ENCODE data around the gene SLC10A6. TPM values are rescaled to one million over a fixed set of nuclear protein-coding genes. Genes with fewer than 3 reads are reported as not detected.
"Not testable (repeated sequence)": the region's sequence is repeated elsewhere in the genome, so short reads cannot be mapped to it uniquely, and the experiment has no call there.

SLC10A6 gene
- total RNA-seq, 2 experiments from 2014 or later, result not detected

GRCh38 chr4:86875436-86875835, 26.3 kb upstream of the SLC10A6 start:
- H3K36me3 Mint-ChIP-seq (ENCODE audit: low read depth), result not testable (repeated sequence)

DNA sequence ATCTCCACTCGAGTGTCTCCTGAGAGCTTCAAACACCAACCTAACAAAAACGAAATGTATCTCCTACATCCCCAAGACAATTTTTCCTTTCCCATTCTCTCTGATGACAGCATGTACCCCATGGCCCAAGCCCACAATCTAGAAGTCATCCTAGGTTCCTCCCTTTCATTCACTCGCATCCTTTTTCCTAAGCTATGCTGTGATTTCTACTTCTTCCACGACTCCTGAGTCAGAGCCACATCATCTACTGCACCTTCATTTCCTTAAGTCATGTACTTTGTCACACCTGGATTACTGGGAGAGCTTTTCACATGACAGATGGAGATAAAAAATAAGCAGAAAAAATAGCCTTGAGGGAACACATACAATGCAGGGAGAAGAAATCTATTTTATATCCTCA, 23.0 kb upstream of the SLC10A6 start:
- CTCF ChIA-PET, result no interaction called here
- Mint-ChIP-seq H3K4me1 (no peaks in the 10 kb centered on the region), H3K27me3 (peaks cover 4% of the 10 kb centered on the region), H3K4me3 (no peak overlapping the region), H3K27ac (no peak overlapping the region), H3K9me3 (no peaks in the 10 kb centered on the region), H3K36me3 (ENCODE audit: low read depth) (no peaks in the 10 kb centered on the region)
- POLR2A ChIA-PET, result no interaction called here
- DNase-seq, result no peak

More at GRCh38 chr4:86875436-86875835, 26.3 kb upstream of the SLC10A6 start:
- H3K4me1 Mint-ChIP-seq, H3K27me3 Mint-ChIP-seq, H3K4me3 Mint-ChIP-seq, POLR2A ChIA-PET, H3K9me3 Mint-ChIP-seq, DNase-seq, H3K27ac Mint-ChIP-seq: not testable (repeated sequence)
- CTCF ChIA-PET, result interaction anchor here (0.7 kb wide), 1 partner anchor 9 kb away, joined by 3 read pairs; no protein-coding TSS in a partner anchor

DNA sequence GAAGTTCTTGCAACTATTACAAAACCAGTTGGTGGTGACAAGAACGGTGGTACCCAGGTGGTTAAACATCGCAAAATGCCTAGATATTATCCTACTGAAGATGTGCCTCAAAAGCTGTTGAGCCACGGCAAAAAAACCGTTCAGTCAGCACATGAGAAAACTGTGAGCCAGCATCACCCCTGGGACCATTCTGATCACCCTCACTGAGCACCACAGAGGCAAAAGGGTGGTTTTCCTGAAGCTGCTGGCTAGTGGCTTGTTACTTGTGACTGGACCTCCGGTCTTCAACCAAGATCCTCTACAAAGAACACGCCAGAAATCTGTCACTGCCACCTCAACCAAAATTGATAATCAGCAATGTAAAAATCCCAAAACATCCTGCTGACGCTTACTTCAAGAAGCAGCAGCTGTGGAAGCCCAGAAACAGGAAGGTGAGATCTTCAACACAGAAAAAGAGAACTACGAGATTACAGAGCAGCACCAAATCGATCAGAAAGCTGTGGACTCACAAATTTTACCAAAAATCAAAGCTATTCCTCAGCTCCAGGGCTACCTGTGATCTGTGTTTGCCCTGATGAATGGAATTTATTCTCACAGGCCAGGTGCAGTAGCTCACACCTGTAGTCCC, 21.4 kb upstream of the SLC10A6 start:
- Mint-ChIP-seq H3K27me3 (peaks cover 4% of the 10 kb centered on the region), H3K9me3 (no peaks in the 10 kb centered on the region), H3K4me3 (no peak overlapping the region), H3K27ac (no peak overlapping the region), H3K36me3 (ENCODE audit: low read depth) (no peaks in the 10 kb centered on the region), H3K4me1 (no peaks in the 10 kb centered on the region)
- ChIA-PET CTCF (no interaction called here), POLR2A (no interaction called here)
- no peak for DNase-seq

- Mint-ChIP-seq H3K27ac (no peak overlapping the region), H3K36me3 (ENCODE audit: low read depth) (no peaks in the 10 kb centered on the region), H3K9me3 (no peaks in the 10 kb centered on the region), H3K4me3 (no peak overlapping the region), H3K27me3 (no peaks in the 10 kb centered on the region), H3K4me1 (no peaks in the 10 kb centered on the region)
- POLR2A ChIA-PET, result no interaction called here
- DNase-seq, result no peak
- CTCF ChIA-PET, result no interaction called here
These were observed 8.3 kb upstream of the SLC10A6 start for GRCh38 chr4:86857341-86858052.

DNA sequence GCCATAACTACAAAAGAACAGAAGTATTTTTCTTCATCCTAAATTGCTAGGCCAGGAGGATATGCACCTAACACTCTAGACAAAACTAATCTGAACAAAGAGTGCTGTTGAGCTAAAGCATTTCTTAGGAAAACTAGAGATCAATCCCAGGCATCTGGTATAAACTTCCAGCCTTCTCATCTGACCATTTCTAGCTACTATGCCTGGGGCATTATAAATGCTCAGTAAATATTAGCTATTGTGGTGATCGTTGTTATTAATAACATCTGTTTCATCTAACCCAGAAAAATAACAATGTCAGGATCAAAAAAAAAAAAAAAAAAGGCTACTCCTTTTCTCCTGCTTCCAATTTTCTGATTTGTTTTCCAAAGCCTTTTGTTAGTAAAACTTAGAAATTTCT, 7.7 kb upstream of the SLC10A6 start:
- H3K27me3 Mint-ChIP-seq, result no peaks in the 10 kb centered on the region
- no peak overlapping the region for H3K4me3 Mint-ChIP-seq
- ChIA-PET CTCF (interaction anchor here (0.7 kb wide), 1 partner anchor 345 kb away, joined by 4 read pairs; no protein-coding TSS in a partner anchor), POLR2A (no interaction called here)
- no peak overlapping the region for H3K27ac Mint-ChIP-seq
- H3K4me1 Mint-ChIP-seq, result no peaks in the 10 kb centered on the region
- H3K9me3 Mint-ChIP-seq, result no peaks in the 10 kb centered on the region
- no peaks in the 10 kb centered on the region for H3K36me3 Mint-ChIP-seq (ENCODE audit: low read depth)
- DNase-seq, result no peak

- Mint-ChIP-seq H3K4me3 (no peak overlapping the region), H3K27ac (no peak overlapping the region), H3K27me3 (no peaks in the 10 kb centered on the region), H3K36me3 (ENCODE audit: low read depth) (no peaks in the 10 kb centered on the region), H3K4me1 (no peaks in the 10 kb centered on the region), H3K9me3 (no peaks in the 10 kb centered on the region)
- CTCF ChIA-PET, result interaction anchor here (0.6 kb wide), 1 partner anchor 1358 kb away, joined by 4 read pairs; no protein-coding TSS in a partner anchor
- no peak for DNase-seq
- POLR2A ChIA-PET, result no interaction called here
These were observed 6.4 kb upstream of the SLC10A6 start for GRCh38 chr4:86855572-86855971.

DNA sequence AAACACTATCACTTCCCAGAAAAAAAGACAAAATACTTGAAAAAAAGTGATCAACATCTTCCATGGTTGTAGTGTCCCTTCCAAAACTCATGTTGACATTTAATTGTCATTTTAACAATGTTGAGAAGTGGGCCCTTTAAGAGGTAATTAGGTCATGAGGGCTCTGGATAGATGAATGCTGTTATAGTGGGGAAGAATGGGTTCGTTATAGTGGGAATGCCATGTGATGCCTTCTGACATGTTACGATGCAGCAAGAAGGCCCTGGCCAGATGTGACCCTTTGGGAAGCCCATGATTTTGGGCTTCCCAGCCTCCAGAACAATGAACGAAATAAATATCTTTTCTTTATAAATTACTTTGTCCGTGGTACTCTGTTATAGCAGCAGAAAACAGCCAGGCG, 4.0 kb upstream of the SLC10A6 start:
- no peaks in the 10 kb centered on the region for H3K27me3 Mint-ChIP-seq
- no peaks in the 10 kb centered on the region for H3K4me1 Mint-ChIP-seq
- ChIA-PET CTCF (no interaction called here), POLR2A (no interaction called here)
- H3K4me3 Mint-ChIP-seq, result no peak overlapping the region
- no peaks in the 10 kb centered on the region for H3K9me3 Mint-ChIP-seq
- no peak for DNase-seq
- H3K36me3 Mint-ChIP-seq (ENCODE audit: low read depth), result no peaks in the 10 kb centered on the region
- no peak overlapping the region for H3K27ac Mint-ChIP-seq

DNA sequence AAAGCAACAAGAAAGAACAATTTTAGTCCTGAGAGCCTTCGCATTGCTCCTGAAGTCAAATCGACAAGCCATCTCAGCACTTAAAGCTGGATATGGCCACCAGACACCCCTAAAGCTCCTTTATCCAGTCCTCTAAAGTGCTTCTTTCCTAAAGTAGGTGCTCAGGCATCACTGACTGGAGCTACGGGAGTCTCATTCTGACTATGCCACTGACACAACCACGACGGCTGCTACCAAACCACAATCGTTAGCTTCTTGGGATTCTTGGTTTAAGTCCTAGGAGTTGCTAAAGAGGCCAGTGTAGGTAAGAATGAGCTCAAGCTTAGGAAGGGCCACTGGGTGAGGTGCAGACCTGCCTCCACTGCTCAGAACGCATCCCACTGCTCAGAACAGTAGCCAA, 1.0 kb downstream of the SLC10A6 start:
- DNase-seq, result no peak
- POLR2A ChIA-PET, result no interaction called here
- CTCF ChIA-PET, result no interaction called here
- H3K9me3 Mint-ChIP-seq, result no peaks in the 10 kb centered on the region
- H3K27me3 Mint-ChIP-seq, result no peaks in the 10 kb centered on the region
- no peak overlapping the region for H3K4me3 Mint-ChIP-seq
- no peaks in the 10 kb centered on the region for H3K4me1 Mint-ChIP-seq
- no peak overlapping the region for H3K27ac Mint-ChIP-seq
- no peaks in the 10 kb centered on the region for H3K36me3 Mint-ChIP-seq (ENCODE audit: low read depth)

- no peak for DNase-seq
- H3K4me1 Mint-ChIP-seq, result no peaks in the 10 kb centered on the region
- H3K27me3 Mint-ChIP-seq, result no peaks in the 10 kb centered on the region
- ChIA-PET CTCF (no interaction called here), POLR2A (no interaction called here)
- no peak overlapping the region for H3K4me3 Mint-ChIP-seq
- H3K27ac Mint-ChIP-seq, result no peak overlapping the region
- H3K36me3 Mint-ChIP-seq (ENCODE audit: low read depth), result no peaks in the 10 kb centered on the region
- H3K9me3 Mint-ChIP-seq, result no peaks in the 10 kb centered on the region
These were observed 1.6 kb downstream of the SLC10A6 start for GRCh38 chr4:86847571-86847970.

DNA sequence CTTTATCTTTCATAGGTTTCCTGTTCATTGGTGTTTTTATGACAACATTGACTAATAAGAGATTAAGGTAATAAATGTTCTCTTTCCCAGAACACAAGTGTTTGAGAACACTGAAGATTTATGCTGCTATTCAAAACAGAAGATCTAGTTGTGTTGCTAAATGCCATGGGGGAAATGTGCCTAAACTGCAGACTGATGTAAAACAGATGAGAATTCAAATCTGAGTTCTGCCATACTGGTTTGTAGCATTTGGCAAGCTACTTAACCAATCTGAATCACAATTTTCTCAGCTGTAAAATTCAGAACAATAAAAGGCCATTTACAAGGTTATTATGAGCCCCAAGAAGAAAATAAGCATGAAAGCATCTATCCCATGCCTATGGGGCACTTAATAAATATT, 2.3 kb downstream of the SLC10A6 start:
- no peak overlapping the region for H3K4me3 Mint-ChIP-seq
- no peaks in the 10 kb centered on the region for H3K4me1 Mint-ChIP-seq
- H3K36me3 Mint-ChIP-seq (ENCODE audit: low read depth), result no peaks in the 10 kb centered on the region
- H3K27me3 Mint-ChIP-seq, result no peaks in the 10 kb centered on the region
- no peak for DNase-seq
- H3K27ac Mint-ChIP-seq, result no peak overlapping the region
- H3K9me3 Mint-ChIP-seq, result no peaks in the 10 kb centered on the region
- ChIA-PET POLR2A (no interaction called here), CTCF (no interaction called here)

- H3K4me1 Mint-ChIP-seq, result no peaks in the 10 kb centered on the region
- no peaks in the 10 kb centered on the region for H3K27me3 Mint-ChIP-seq
- no peak overlapping the region for H3K27ac Mint-ChIP-seq
- H3K36me3 Mint-ChIP-seq (ENCODE audit: low read depth), result no peaks in the 10 kb centered on the region
- no peaks in the 10 kb centered on the region for H3K9me3 Mint-ChIP-seq
- no peak overlapping the region for H3K4me3 Mint-ChIP-seq
- CTCF ChIA-PET, result no interaction called here
- DNase-seq, result no peak
- POLR2A ChIA-PET, result no interaction called here
These were observed 3.6 kb downstream of the SLC10A6 start for GRCh38 chr4:86845593-86845992.

DNA sequence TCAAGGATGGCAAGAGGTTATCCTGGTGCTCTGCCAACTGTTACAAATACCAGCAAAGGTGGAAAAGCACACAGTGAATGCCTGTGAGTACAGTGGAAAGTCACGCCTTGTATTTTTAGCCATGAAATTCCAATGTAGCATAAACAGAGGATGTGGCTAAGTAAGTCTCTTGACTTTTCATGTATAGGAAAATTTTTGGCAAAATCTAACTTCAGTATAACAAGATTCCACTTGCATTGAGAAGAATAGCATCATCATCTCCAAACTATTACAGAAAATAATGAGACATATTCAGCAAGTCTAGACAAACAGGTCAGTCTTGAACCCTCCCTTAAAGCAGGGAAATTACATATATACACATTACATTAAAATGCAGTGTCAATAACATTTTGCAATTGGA, 7.9 kb downstream of the SLC10A6 start:
- DNase-seq, result no peak
- ChIA-PET CTCF (no interaction called here), POLR2A (no interaction called here)
- H3K27me3 Mint-ChIP-seq, result no peaks in the 10 kb centered on the region
- H3K4me3 Mint-ChIP-seq, result no peak overlapping the region
- H3K4me1 Mint-ChIP-seq, result no peaks in the 10 kb centered on the region
- no peak overlapping the region for H3K27ac Mint-ChIP-seq
- H3K9me3 Mint-ChIP-seq, result no peaks in the 10 kb centered on the region
- H3K36me3 Mint-ChIP-seq (ENCODE audit: low read depth), result no peaks in the 10 kb centered on the region

DNA sequence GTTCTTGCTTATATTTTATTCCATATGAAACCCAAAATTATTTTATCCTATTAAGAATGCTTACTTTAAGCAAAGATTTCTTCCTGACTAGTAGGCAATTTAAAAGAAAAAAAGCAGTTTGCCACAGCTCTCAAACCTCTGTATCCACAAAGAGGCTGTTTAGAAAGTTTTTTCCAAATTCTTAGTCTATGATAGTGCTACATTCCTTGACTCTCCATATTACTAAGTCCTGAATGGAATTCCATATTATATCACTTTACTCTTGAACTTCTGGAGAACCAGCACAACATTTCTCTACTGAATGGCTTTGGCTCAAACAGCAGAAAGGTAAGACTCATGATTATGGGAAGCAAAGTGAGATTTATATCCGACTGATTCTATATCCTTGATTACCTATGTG, 8.3 kb downstream of the SLC10A6 start:
- no peak overlapping the region for H3K4me3 Mint-ChIP-seq
- H3K9me3 Mint-ChIP-seq, result no peaks in the 10 kb centered on the region
- ChIA-PET POLR2A (no interaction called here), CTCF (no interaction called here)
- H3K4me1 Mint-ChIP-seq, result no peaks in the 10 kb centered on the region
- no peaks in the 10 kb centered on the region for H3K27me3 Mint-ChIP-seq
- no peak for DNase-seq
- H3K27ac Mint-ChIP-seq, result no peak overlapping the region
- no peaks in the 10 kb centered on the region for H3K36me3 Mint-ChIP-seq (ENCODE audit: low read depth)

DNA sequence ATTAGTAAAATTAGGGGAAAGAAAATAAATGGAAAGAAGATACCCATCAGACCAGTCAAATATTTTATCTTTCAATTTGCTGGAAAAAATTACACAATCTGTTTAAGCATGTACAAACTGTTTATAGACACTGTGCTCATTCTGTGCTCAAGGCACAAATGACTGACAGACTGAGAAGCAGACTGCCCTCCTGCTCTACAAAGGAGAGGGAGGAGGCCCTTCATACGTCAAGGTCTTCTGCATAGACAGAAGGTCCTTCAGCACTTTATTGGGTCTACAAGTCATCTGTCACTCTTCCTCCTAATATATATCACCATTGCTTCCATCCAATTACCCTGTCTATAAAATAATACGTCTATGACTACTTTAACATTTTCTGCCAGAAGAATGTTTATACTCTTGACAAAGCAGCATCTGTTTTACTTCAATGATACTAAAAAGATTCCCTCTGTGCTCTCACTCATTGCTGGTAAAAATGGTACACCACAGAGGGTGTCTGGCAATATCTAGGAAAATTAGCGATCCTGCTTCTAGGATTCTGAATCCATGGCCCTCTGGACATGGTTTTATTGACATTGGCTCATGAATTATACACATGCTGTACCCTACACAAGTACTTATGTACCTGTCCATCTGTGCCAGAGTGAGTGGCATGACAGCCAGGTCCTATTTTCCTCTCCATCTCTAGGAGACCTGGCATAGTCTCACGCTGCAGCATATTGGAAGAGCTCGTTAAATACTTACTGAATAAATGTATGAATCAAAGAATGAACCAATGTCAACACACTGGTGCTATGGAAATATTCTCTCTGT, 11.3 kb downstream of the SLC10A6 start:
- H3K27ac Mint-ChIP-seq, result no peak overlapping the region
- no peaks in the 10 kb centered on the region for H3K36me3 Mint-ChIP-seq (ENCODE audit: low read depth)

More for the DNA sequence above, 11.3 kb downstream of the SLC10A6 start:
- ChIA-PET CTCF (no interaction called here), POLR2A (no interaction called here)
- Mint-ChIP-seq H3K9me3 (no peaks in the 10 kb centered on the region), H3K4me1 (no peaks in the 10 kb centered on the region), H3K27me3 (no peaks in the 10 kb centered on the region), H3K4me3 (no peak overlapping the region)
- no peak for DNase-seq

All from activated CD4-positive, alpha-beta memory T cell treated with anti-CD3 and anti-CD28 coated beads, Interleukin-2, amount 10 ng/mL, durations not matched to agents 7 days and 5 days (primary cell).